Duodenal mucosa (tissue), 2 donors: ENCODE results near the gene NEMP1.

ENCODE experiments used
- H3K27ac ChIP-seq: one replicate; pipeline ENCODE4 v1.7.0; 2013; ENCODE audit warnings: low read depth, low read length
- H3K27me3 ChIP-seq, 2 donors: one replicate each; pipeline ENCODE4 v1.7.0; 2013; ENCODE audit warnings: low read length in 2 of 2, control low read depth in 1 of 2; ENCODE audit not compliant: insufficient read depth in 2 of 2, control insufficient read depth in 1 of 2
- H3K36me3 ChIP-seq, 2 donors: one replicate each; pipeline ENCODE4 v1.7.0; 2013; ENCODE audit warnings: low read length in 2 of 2, control low read depth in 1 of 2; ENCODE audit not compliant: insufficient read depth in 2 of 2, control insufficient read depth in 1 of 2
- H3K4me1 ChIP-seq, 2 donors: one replicate each; pipeline ENCODE4 v1.7.0; 2013; ENCODE audit warnings: low read length in 2 of 2, control low read depth in 1 of 2; ENCODE audit not compliant: insufficient read depth in 2 of 2, control insufficient read depth in 1 of 2
- H3K4me3 ChIP-seq, 2 donors: one replicate each; pipeline ENCODE4 v1.7.0; 2013; ENCODE audit warnings: low read length in 2 of 2, low read depth in 1 of 2
- H3K9ac ChIP-seq, 2 donors: one replicate each; pipeline ENCODE4 v1.7.0; 2013; ENCODE audit warnings: low read length in 2 of 2, low read depth in 1 of 2
- H3K9me3 ChIP-seq, 2 donors: one replicate each; pipeline ENCODE4 v1.7.0; 2013; ENCODE audit warnings: low read length in 2 of 2, control low read depth in 1 of 2; ENCODE audit not compliant: control insufficient read depth in 1 of 2

The NEMP1 gene

DNA sequence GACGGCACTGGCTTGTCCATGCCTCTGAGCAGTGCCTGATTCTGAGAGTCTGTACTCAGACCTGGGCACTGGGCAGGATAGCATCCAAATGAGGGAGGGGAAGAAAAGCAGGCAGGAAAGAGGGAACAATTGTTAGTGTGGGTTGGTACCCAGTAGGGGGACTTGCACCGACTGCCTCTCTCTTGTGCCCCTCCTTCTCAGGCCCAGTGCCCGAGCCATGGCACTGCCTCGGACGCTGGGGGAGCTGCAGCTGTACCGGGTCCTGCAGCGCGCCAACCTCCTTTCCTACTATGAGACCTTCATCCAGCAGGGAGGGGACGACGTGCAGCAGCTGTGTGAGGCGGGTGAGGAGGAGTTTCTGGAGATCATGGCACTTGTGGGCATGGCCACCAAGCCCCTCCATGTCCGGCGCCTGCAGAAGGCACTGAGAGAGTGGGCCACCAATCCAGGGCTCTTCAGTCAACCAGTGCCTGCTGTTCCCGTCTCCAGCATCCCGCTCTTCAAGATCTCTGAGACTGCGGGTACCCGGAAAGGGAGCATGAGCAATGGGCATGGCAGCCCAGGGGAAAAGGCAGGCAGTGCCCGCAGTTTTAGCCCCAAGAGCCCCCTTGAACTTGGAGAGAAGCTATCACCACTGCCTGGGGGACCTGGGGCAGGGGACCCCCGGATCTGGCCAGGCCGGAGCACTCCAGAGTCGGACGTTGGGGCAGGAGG lies 12.5 kb upstream of the NEMP1 start:
- Histone ChIP-seq H3K4me3 (peak overlapping the region; percentile 40 to 51), H3K4me1 (peaks cover 31 to 43% of the 10 kb centered on the region in 2 donors), H3K9ac (peak overlapping the region in 1 of 2 donors; percentile 18), H3K9me3 (no peaks in the 10 kb centered on the region), H3K36me3 (peaks cover 8 to 27% of the 10 kb centered on the region in 2 donors), H3K27me3 (no peaks in the 10 kb centered on the region), H3K27ac (no peak overlapping the region)

- Histone ChIP-seq H3K27ac (no peak overlapping the region), H3K4me1 (peaks cover 34 to 45% of the 10 kb centered on the region in 2 donors), H3K4me3 (peak overlapping the region; percentile 40 to 51), H3K9ac (peak overlapping the region in 1 of 2 donors; percentile 18), H3K9me3 (no peaks in the 10 kb centered on the region), H3K36me3 (peaks cover 2 to 21% of the 10 kb centered on the region in 2 donors), H3K27me3 (no peaks in the 10 kb centered on the region)
These were observed 11.9 kb upstream of the NEMP1 start for GRCh38 chr12:57090490-57090889.

DNA sequence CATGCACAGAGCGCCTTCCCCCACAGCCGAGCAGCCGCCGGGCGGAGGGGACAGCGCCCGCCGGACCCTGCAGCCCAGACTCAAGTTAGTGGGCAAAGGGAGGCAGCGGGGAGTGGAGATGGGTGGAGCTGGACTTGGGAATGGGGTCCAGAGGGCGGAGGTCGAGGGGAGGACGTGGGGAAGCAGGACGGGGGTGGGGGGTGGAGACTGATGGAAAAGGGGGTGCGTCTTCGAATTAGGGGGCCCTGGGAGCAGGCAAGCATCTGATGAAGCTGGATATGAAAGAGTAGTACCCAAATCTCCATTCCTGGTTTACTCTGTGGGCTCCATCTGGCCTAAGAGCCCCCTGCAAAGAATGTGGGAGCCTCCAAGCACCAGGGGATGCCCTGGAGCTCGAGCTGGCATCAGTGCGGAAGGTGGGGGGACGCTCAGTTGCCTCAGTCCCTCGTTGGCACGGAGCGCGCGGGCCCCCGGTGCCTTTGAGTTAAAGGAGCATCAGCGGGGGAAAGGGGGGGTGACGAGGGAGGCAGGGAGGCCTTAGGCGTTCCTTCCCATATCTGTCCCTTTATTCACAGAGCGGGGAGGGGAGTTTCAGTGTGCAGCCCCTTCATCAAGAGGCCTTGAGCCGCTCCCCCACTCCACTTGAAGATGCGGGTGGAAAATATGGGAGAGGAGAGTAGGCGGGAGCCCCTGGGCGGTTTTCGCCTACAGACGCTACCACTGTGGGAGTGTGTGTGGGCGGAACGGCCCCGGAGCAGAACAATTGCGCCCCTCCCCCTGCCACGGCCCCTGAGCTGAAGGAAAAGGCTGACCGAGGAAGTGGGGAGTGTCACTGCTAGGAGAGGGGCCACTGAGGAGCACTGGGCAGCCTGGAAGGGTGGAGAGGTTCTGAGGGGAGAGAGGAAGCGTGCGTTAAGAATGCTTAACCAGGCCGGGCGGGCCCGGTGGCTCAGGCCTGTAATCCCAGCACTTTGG lies 11.0 kb upstream of the NEMP1 start:
- H3K36me3 ChIP-seq: peaks cover 0 to 13% of the 10 kb centered on the region in 2 donors
- peak overlapping the region; percentile 84 to 86 for H3K4me3 ChIP-seq
- no peaks in the 10 kb centered on the region for H3K27me3 ChIP-seq
- H3K27ac ChIP-seq: peak overlapping the region; percentile 56
- H3K9me3 ChIP-seq: no peaks in the 10 kb centered on the region
- H3K4me1 ChIP-seq: peaks cover 31 to 45% of the 10 kb centered on the region in 2 donors
- peak overlapping the region; percentile 56 to 77 for H3K9ac ChIP-seq

DNA sequence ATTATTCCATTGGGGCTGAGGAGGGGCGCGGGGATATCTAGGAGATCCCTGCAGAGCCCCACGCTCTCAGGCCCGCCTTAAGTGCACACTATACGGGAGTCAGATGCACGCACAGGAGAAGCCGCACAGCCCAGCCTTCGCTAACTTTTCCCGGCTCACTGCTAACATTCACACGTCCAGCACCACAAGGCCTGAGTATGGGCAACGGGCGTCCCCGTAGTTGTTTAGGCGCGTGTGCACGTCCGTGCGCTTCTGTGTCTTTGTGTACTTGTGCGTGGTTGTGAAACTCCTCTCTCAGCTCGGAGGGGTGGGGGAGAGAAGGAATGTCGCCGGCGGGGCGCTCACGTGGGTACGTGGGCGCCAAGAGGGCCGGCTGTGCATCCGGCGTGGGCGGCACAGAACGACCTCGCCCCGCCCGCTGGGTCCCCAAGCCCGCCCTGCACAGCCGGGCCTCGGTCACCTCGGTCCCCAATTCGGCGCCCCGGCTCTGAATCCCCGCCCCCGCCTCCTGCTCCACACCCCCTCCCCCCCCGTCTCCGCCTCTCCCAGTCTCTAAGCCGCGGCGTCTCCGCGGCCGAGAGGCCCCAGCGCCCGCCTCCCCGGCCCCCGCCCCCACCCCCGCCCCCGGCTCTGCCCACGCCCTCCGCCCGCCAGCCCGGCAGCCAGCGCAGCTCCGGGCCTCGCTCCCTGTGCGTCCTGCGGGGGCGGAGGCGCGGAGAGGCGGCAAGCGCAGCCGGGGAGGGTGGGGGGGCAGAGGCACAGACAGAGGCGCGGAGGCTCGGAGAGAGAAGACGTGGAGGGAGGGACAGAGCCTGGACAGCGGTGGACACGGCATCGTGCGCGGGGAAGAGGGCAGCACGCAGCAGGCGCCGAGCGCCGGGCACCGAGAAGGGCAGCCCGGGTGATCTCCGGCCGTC lies 10.0 kb upstream of the NEMP1 start, which contains the start of gene NAB2:
NAB2 (plus strand) TSS at position 761 of the 917 bp plus-strand sequence. CDS start 158 bp downstream, outside the sequence.
- peak within 1 kb of the TSS; percentile 79 to 89 for H3K9ac ChIP-seq
- H3K4me3 ChIP-seq: peak within 1 kb of the TSS; percentile 84 to 86
- no peaks in the 10 kb centered on the region for H3K9me3 ChIP-seq
- H3K4me1 ChIP-seq: peaks cover 28 to 43% of the 10 kb centered on the region in 2 donors
- no peaks in the 10 kb centered on the region for H3K27me3 ChIP-seq
- H3K27ac ChIP-seq: peak within 1 kb of the TSS; percentile 97
- H3K36me3 ChIP-seq: peaks cover 0 to 11% of the 10 kb centered on the region in 2 donors

GRCh38 chr12:57087691-57088353 lies 9.2 kb upstream of the NEMP1 start:
- peak overlapping the region; percentile 81 to 82 for H3K4me3 ChIP-seq
- H3K27ac ChIP-seq: peak overlapping the region; percentile 97

GRCh38 chr12:57087010-57087690 lies 8.6 kb upstream of the NEMP1 start:
- H3K4me1 ChIP-seq: peaks cover 25 to 38% of the 10 kb centered on the region in 2 donors
- H3K36me3 ChIP-seq: peaks cover 0 to 4% of the 10 kb centered on the region in 2 donors
- H3K4me3 ChIP-seq: peak overlapping the region; percentile 81 to 82
- H3K9me3 ChIP-seq: no peaks in the 10 kb centered on the region
- peak overlapping the region; percentile 79 to 89 for H3K9ac ChIP-seq
- H3K27me3 ChIP-seq: no peaks in the 10 kb centered on the region
- peak overlapping the region; percentile 97 for H3K27ac ChIP-seq

More at GRCh38 chr12:57087691-57088353, 9.2 kb upstream of the NEMP1 start:
- H3K4me1 ChIP-seq: peaks cover 25 to 38% of the 10 kb centered on the region in 2 donors
- no peaks in the 10 kb centered on the region for H3K9me3 ChIP-seq
- H3K27me3 ChIP-seq: no peaks in the 10 kb centered on the region
- peak overlapping the region; percentile 79 to 89 for H3K9ac ChIP-seq
- peaks cover 0 to 7% of the 10 kb centered on the region in 2 donors for H3K36me3 ChIP-seq

GRCh38 chr12:57086493-57087009 lies 8.0 kb upstream of the NEMP1 start:
- peak overlapping the region; percentile 62 to 86 for H3K9ac ChIP-seq
- no peaks in the 10 kb centered on the region for H3K27me3 ChIP-seq
- no peaks in the 10 kb centered on the region for H3K9me3 ChIP-seq
- peak overlapping the region; percentile 70 to 82 for H3K4me3 ChIP-seq
- H3K36me3 ChIP-seq: peaks cover 0 to 4% of the 10 kb centered on the region in 2 donors
- peaks cover 25 to 37% of the 10 kb centered on the region in 2 donors for H3K4me1 ChIP-seq
- peak overlapping the region; percentile 76 for H3K27ac ChIP-seq

GRCh38 chr12:57085999-57086492 lies 7.5 kb upstream of the NEMP1 start:
- no peaks in the 10 kb centered on the region for H3K9me3 ChIP-seq
- peak overlapping the region; percentile 76 for H3K27ac ChIP-seq
- peak overlapping the region; percentile 70 to 82 for H3K4me3 ChIP-seq
- peaks cover 0 to 2% of the 10 kb centered on the region in 2 donors for H3K36me3 ChIP-seq
- H3K27me3 ChIP-seq: no peaks in the 10 kb centered on the region
- peaks cover 21 to 32% of the 10 kb centered on the region in 2 donors for H3K4me1 ChIP-seq
- H3K9ac ChIP-seq: peak overlapping the region; percentile 62 to 86
